HUES6 (cell line): ENCODE measurements around the gene DACH1.
"Not testable (repeated sequence)": the region's sequence is repeated elsewhere in the genome, so short reads cannot be mapped to it uniquely, and the experiment has no call there.

ENCODE experiments used
- H3K27ac ChIP-seq: 2 replicates; pipeline ENCODE4 v1.7.0; 2013; ENCODE audit warnings: low read depth, mild to moderate bottlenecking, low read length, inconsistent platforms
- H3K27me3 ChIP-seq: 2 replicates; pipeline ENCODE4 v1.6.1; 2013; ENCODE audit warnings: low read length; ENCODE audit not compliant: control insufficient read depth, insufficient read depth
- H3K36me3 ChIP-seq: 2 replicates; pipeline ENCODE4 v1.6.1; 2013; ENCODE audit warnings: low read length; ENCODE audit not compliant: control insufficient read depth, insufficient read depth
- H3K4me1 ChIP-seq: 2 replicates; pipeline ENCODE4 v1.6.1; 2013; ENCODE audit warnings: low read length; ENCODE audit not compliant: control insufficient read depth, insufficient read depth
- H3K4me3 ChIP-seq: 2 replicates; pipeline ENCODE4 v1.5.1; 2013; ENCODE audit warnings: low read depth, low read length
- H3K9ac ChIP-seq: one replicate; pipeline ENCODE4 v1.6.1; 2013; ENCODE audit warnings: mild to moderate bottlenecking, low read length
- H3K9me3 ChIP-seq: 2 replicates; pipeline ENCODE4 v1.6.1; 2013; ENCODE audit warnings: low read depth, low read length; ENCODE audit not compliant: control insufficient read depth, insufficient read depth

DACH1 gene

GRCh38 chr13:71867131-71867814, at the start of gene DACH1:
Gene DACH1 (minus strand): TSS chr13:71867204.
- Histone ChIP-seq H3K4me3 (peak within 1 kb of the TSS; percentile 81), H3K4me1 (peaks cover 11% of the 10 kb centered on the region), H3K27ac (no peak within 1 kb of the TSS), H3K9ac (peak within 1 kb of the TSS; percentile 61), H3K36me3 (no peaks in the 10 kb centered on the region), H3K27me3 (peaks cover 79% of the 10 kb centered on the region), H3K9me3 (no peaks in the 10 kb centered on the region)

DNA sequence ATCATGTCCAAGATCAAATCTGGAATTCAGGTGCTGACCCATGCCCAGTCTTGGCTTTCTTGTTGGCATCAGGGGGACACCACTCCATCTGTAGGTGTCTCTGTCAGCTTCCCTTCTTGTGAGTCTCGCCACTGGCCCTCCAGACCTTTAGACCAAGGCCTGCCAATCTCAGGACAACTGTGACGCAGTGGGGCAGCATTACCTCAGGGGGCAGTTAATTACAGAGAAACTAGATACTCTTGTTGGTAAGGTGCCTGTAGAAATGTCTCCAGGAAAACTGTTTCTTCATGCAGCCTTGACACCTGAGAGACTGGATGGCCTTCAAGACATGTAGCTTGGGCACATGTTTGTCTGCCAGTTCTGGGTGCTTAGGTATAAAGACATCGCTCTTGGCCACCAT, 46.7 kb upstream of the DACH1 start:
- Histone ChIP-seq H3K4me1 (no peaks in the 10 kb centered on the region; the same call in 1 of the 2 replicates), H3K36me3 (no peaks in the 10 kb centered on the region), H3K4me3 (no peak overlapping the region), H3K9ac (no peak overlapping the region), H3K9me3 (no peaks in the 10 kb centered on the region), H3K27me3 (no peaks in the 10 kb centered on the region), H3K27ac (no peak overlapping the region)

DNA sequence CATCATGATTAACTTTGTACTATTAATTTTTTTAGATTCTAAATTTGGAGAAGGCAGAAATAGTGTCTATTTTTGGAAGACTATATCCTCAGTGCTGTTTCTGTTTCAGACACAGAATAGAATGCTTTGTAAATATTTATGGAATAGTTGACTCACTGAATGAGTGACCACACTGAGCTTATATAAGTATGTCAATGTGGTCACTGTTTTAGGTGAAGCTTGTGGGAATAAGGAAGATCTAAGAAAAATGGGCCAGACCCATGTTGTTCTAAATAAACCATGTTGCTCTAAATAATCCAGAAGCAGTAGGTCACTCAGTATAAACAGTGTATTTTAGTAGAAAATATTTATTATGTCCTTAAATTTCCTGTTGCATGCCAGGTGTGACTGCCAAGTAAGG, 45.5 kb upstream of the DACH1 start:
- H3K9me3 ChIP-seq = no peaks in the 10 kb centered on the region
- no peaks in the 10 kb centered on the region for H3K36me3 ChIP-seq
- H3K9ac ChIP-seq = no peak overlapping the region

DNA sequence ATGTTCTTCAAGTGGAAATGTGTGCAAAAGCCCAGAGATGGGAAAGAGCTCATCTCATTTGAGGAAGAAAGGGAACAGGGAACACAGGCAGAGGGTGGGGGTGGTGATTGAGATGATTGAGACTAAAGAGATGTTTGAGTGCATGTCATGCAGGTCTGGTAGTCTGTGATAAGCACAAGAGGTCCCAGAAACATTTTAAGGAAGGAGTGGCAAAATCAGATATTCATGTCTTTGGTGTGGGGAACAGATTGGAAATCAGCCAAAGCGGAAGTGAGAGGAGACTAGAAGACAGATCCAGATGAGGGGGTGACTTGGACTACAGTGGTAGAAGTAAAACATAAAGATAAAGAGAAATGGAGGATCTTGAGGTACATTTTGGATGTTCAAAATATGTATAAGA, 39.4 kb upstream of the DACH1 start:
- Histone ChIP-seq H3K9me3 (no peaks in the 10 kb centered on the region), H3K27me3 (no peaks in the 10 kb centered on the region), H3K9ac (no peak overlapping the region), H3K4me3 (no peak overlapping the region), H3K27ac (no peak overlapping the region), H3K4me1 (peaks cover 6% of the 10 kb centered on the region; the same call in 1 of the 2 replicates), H3K36me3 (no peaks in the 10 kb centered on the region)

More for the DNA sequence above, 45.5 kb upstream of the DACH1 start:
- Histone ChIP-seq H3K27ac (no peak overlapping the region), H3K4me3 (no peak overlapping the region), H3K4me1 (no peaks in the 10 kb centered on the region; the same call in 1 of the 2 replicates), H3K27me3 (no peaks in the 10 kb centered on the region)

- H3K27ac ChIP-seq = no peak overlapping the region
- 0 out of 2 replicates have a peak, but pooled peaks cover 6% of the 10 kb centered on the region for H3K4me1 ChIP-seq
- no peak overlapping the region for H3K9ac ChIP-seq
- H3K27me3 ChIP-seq = no peaks in the 10 kb centered on the region
- H3K36me3 ChIP-seq = no peaks in the 10 kb centered on the region
- H3K4me3 ChIP-seq = no peak overlapping the region
- no peaks in the 10 kb centered on the region for H3K9me3 ChIP-seq
Observed at GRCh38 chr13:71902676-71903075, 35.7 kb upstream of the DACH1 start.

GRCh38 chr13:71893506-71893905, 26.5 kb upstream of the DACH1 start:
- not testable (repeated sequence) for H3K9ac ChIP-seq, H3K27ac ChIP-seq, H3K36me3 ChIP-seq, H3K4me3 ChIP-seq, H3K4me1 ChIP-seq, H3K27me3 ChIP-seq, H3K9me3 ChIP-seq

- no peak overlapping the region for H3K27ac ChIP-seq
- no peaks in the 10 kb centered on the region for H3K27me3 ChIP-seq
Observed at GRCh38 chr13:71886880-71887279, 19.9 kb upstream of the DACH1 start.

GRCh38 chr13:71882120-71882519, 15.1 kb upstream of the DACH1 start:
- no peak overlapping the region for H3K27ac ChIP-seq
- H3K4me3 ChIP-seq = no peak overlapping the region
- peaks cover 5% of the 10 kb centered on the region; the same call in 1 of the 2 replicates for H3K9me3 ChIP-seq
- H3K4me1 ChIP-seq = peaks cover 16% of the 10 kb centered on the region
- H3K36me3 ChIP-seq = no peaks in the 10 kb centered on the region
- H3K9ac ChIP-seq = no peak overlapping the region
- H3K27me3 ChIP-seq = no peaks in the 10 kb centered on the region

More at GRCh38 chr13:71886880-71887279, 19.9 kb upstream of the DACH1 start:
- no peaks in the 10 kb centered on the region for H3K36me3 ChIP-seq
- no peak overlapping the region for H3K9ac ChIP-seq
- no peak overlapping the region for H3K4me3 ChIP-seq
- H3K4me1 ChIP-seq = no peaks in the 10 kb centered on the region
- H3K9me3 ChIP-seq = peaks cover 3% of the 10 kb centered on the region; the same call in 1 of the 2 replicates

- Histone ChIP-seq H3K4me1 (peaks cover 27% of the 10 kb centered on the region), H3K36me3 (no peaks in the 10 kb centered on the region), H3K4me3 (no peak overlapping the region), H3K27ac (no peak overlapping the region), H3K27me3 (no peaks in the 10 kb centered on the region), H3K9me3 (peaks cover 5% of the 10 kb centered on the region; the same call in 1 of the 2 replicates), H3K9ac (no peak overlapping the region)
Observed at GRCh38 chr13:71880753-71881541, 13.9 kb upstream of the DACH1 start.

DNA sequence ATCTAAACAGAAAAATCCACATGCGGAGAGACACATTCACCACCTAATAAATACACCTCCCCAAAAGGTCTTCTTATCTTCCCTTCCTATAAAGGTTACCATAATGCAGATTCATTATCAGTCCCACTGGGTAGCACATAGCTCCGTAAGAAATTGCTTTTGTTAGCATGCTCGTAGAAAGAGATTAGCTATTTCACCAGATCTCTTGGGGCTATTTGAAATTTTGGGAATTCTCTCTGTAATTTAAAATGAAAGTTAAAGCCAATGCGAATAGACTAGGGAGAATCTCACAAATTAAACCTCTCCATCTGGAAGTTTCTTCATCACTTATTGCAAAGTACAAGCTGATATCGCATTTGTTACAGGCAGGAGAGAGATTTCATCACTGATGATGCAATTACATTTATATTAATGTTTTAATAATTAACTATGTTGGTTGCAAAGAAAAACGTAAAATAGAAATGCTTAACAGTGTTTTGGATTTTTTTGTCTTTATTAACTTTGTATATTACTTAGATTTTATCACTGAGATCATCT, 12.9 kb upstream of the DACH1 start:
- H3K4me1 ChIP-seq = peaks cover 29% of the 10 kb centered on the region
- no peak overlapping the region for H3K4me3 ChIP-seq
- H3K27ac ChIP-seq = no peak overlapping the region
- no peaks in the 10 kb centered on the region for H3K36me3 ChIP-seq
- no peak overlapping the region for H3K9ac ChIP-seq
- peaks cover 5% of the 10 kb centered on the region; the same call in 1 of the 2 replicates for H3K9me3 ChIP-seq
- no peaks in the 10 kb centered on the region for H3K27me3 ChIP-seq

- no peaks in the 10 kb centered on the region for H3K36me3 ChIP-seq
- H3K4me1 ChIP-seq = peaks cover 34% of the 10 kb centered on the region
- H3K27me3 ChIP-seq = no peaks in the 10 kb centered on the region
- no peak overlapping the region for H3K4me3 ChIP-seq
- H3K27ac ChIP-seq = no peak overlapping the region
- H3K9ac ChIP-seq = no peak overlapping the region
- H3K9me3 ChIP-seq = peaks cover 5% of the 10 kb centered on the region; the same call in 1 of the 2 replicates
Observed at GRCh38 chr13:71879129-71879535, 12.1 kb upstream of the DACH1 start.
